Thoracic aorta (tissue), 2 donors: ENCODE data around the gene SUN3. TPM values are rescaled to one million over a fixed set of nuclear protein-coding genes. Genes with fewer than 3 reads are reported as not detected.
"Not testable (repeated sequence)": the region's sequence is repeated elsewhere in the genome, so short reads cannot be mapped to it uniquely, and the experiment has no call there.

ENCODE experiments used
- ATAC-seq: fragments of 150-250 bp; one replicate; pipeline ENCODE4 v1.8.0; 2017; ENCODE audit warnings: low read depth; ENCODE audit not compliant: insufficient number of reproducible peaks, low FRiP score
- DNase-seq: peaks from one replicate; pipeline ENCODE4 v3.0.0-alpha.2; 2020; ENCODE audit warnings: low spot score
- H3K27ac ChIP-seq, 2 donors: fragments of 200-600 bp; sonication (generic); 1 replicate in 1 of 2; 2 replicates in 1 of 2; pipeline ENCODE4 v1.5.1; 2016; ENCODE audit warnings: mild to moderate bottlenecking in 2 of 2, moderate library complexity in 2 of 2
- H3K27me3 ChIP-seq: fragments of 200-600 bp; sonication (generic); replicated peaks from 2 replicates; pipeline ENCODE4 v1.6.0; 2016; ENCODE audit warnings: mild to moderate bottlenecking; ENCODE audit not compliant: insufficient read depth
- H3K36me3 ChIP-seq: fragments of 200-600 bp; sonication (generic); one replicate; pipeline ENCODE4 v1.5.1; 2016
- H3K4me1 ChIP-seq, 2 donors: fragments of 200-600 bp; sonication (generic); 1 replicate in 1 of 2; 2 replicates in 1 of 2; pipeline versions ENCODE4 v1.5.1 to v1.6.0; 2016; ENCODE audit warnings: low read depth in 2 of 2, mild to moderate bottlenecking in 1 of 2; ENCODE audit not compliant: control insufficient read depth in 1 of 2
- H3K4me3 ChIP-seq: fragments of 200-600 bp; sonication (generic); 2 replicates; pipeline ENCODE4 v1.5.1; 2016; ENCODE audit warnings: mild to moderate bottlenecking
- H3K9me3 ChIP-seq: fragments of 200-600 bp; sonication (generic); 2 replicates; pipeline ENCODE4 v1.5.1; 2016
- CTCF ChIP-seq: fragments of 200-600 bp; sonication (generic); IDR thresholded peaks from one replicate; pipeline ENCODE4 v1.5.1; 2019; ENCODE audit warnings: antibody characterized with exemption
- total RNA-seq, 2 donors: library from RNA; depleted of rRNA; stranded (reverse); fragments of >200 nt; gene quantifications; one replicate each; pipeline versions ENCODE4 v1.1.0 to v1.2.3, GENCODE V29; 2016

The SUN3 gene
- total RNA-seq, 2 donors from 2014 or later = not detected

GRCh38 chr7:48006866-48007265 is 22.0 kb downstream of the SUN3 start:
- no peaks in the 10 kb centered on the region for H3K36me3 ChIP-seq
- no peaks in the 10 kb centered on the region for H3K9me3 ChIP-seq
- H3K4me3 ChIP-seq = no peak overlapping the region
- H3K27ac ChIP-seq = no peak overlapping the region
- H3K27me3 ChIP-seq = no peaks in the 10 kb centered on the region
- H3K4me1 ChIP-seq = no peaks in the 10 kb centered on the region
- ATAC-seq (no peak), DNase-seq (no peak)
- TF ChIP-seq CTCF = no peak

- DNase-seq = no peak
- no peak for ATAC-seq
- Histone ChIP-seq H3K4me1 (no peaks in the 10 kb centered on the region), H3K9me3 (no peaks in the 10 kb centered on the region), H3K27ac (no peak overlapping the region), H3K4me3 (no peak overlapping the region), H3K36me3 (no peaks in the 10 kb centered on the region), H3K27me3 (no peaks in the 10 kb centered on the region)
- TF ChIP-seq CTCF = no peak
Observed at GRCh38 chr7:48004638-48005037, 24.3 kb downstream of the SUN3 start.

- Histone ChIP-seq H3K36me3 (no peaks in the 10 kb centered on the region), H3K4me3 (no peak overlapping the region), H3K27ac (no peak overlapping the region), H3K4me1 (no peaks in the 10 kb centered on the region), H3K9me3 (no peaks in the 10 kb centered on the region), H3K27me3 (no peaks in the 10 kb centered on the region)
- no peak for TF ChIP-seq CTCF
- DNase-seq (no peak), ATAC-seq (no peak)
Observed at GRCh38 chr7:48004032-48004431, 24.9 kb downstream of the SUN3 start.

- not testable (repeated sequence) for ATAC-seq, H3K9me3 ChIP-seq, H3K36me3 ChIP-seq, H3K27me3 ChIP-seq, H3K4me3 ChIP-seq, H3K4me1 ChIP-seq, H3K27ac ChIP-seq, DNase-seq
Observed at GRCh38 chr7:48000164-48000563, 28.7 kb downstream of the SUN3 start.

GRCh38 chr7:47999413-47999812 is 29.5 kb downstream of the SUN3 start:
- Histone ChIP-seq H3K27ac (no peak overlapping the region), H3K4me3 (no peak overlapping the region), H3K9me3 (no peaks in the 10 kb centered on the region), H3K27me3 (no peaks in the 10 kb centered on the region), H3K4me1 (no peaks in the 10 kb centered on the region), H3K36me3 (no peaks in the 10 kb centered on the region)
- ATAC-seq = no peak
- no peak for DNase-seq
- no peak for TF ChIP-seq CTCF

- Histone ChIP-seq H3K4me3 (peak overlapping the region; percentile 87), H3K27me3 (no peaks in the 10 kb centered on the region), H3K36me3 (no peaks in the 10 kb centered on the region), H3K4me1 (peaks cover 0 to 10% of the 10 kb centered on the region in 2 donors), H3K27ac (peak overlapping the region in 1 of 2 donors; percentile 20), H3K9me3 (no peaks in the 10 kb centered on the region)
- ATAC-seq (no peak), DNase-seq (no peak)
- TF ChIP-seq CTCF = no peak
Observed at GRCh38 chr7:47992446-47992845, 36.5 kb downstream of the SUN3 start.
